ENCODE results near the gene TSEN34. TPM values are rescaled to one million over a fixed set of nuclear protein-coding genes. Genes with fewer than 3 reads are reported as not detected.
"Not testable (repeated sequence)": the region's sequence is repeated elsewhere in the genome, so short reads cannot be mapped to it uniquely, and the experiment has no call there.

The TSEN34 gene
- polyA plus RNA-seq, 1 donor: 39.8 TPM

DNA sequence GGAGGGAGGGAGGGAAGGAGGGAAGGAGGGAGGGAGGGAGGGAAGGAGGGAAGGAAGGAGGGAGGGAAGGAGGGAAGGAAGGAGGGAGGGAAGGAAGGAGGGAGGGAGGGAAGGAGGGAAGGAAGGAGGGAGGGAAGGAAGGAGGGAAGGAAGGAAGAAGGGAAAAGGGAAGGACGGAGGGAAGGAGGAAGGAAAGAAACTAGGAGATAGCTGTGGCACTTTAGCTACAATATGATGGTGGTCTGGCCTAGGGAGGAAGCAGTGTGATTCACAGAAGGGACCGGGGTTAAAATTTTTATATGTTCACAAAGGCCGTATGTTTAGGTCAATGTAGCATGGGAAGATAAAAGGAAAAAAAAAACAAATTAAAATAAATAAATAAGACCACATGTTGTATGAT lies 9.2 kb upstream of the TSEN34 start:
- DNase-seq: not testable (repeated sequence)

GRCh38 chr19:54183431-54183830 lies 7.7 kb upstream of the TSEN34 start:
- no peak for DNase-seq

DNA sequence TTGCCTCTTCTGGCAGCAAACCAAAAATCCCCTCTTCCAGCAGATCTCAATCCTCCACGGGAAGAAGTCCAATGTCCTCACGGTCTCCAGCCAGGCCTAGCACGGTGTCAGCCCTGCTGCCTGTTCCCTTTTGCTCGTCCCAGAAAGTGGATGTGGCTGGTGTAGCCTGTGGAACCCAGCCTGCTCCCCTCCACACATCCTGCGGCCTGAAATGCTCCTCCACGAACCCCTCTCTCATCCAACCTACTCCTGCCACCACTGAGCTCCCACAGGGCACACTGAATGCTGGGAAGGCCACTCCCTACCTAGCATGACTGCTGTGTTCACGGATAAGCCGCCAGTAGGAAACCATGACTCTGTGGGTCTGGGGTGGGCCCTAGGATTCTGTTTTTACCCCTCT lies 4.8 kb upstream of the TSEN34 start:
- no peak for DNase-seq

DNA sequence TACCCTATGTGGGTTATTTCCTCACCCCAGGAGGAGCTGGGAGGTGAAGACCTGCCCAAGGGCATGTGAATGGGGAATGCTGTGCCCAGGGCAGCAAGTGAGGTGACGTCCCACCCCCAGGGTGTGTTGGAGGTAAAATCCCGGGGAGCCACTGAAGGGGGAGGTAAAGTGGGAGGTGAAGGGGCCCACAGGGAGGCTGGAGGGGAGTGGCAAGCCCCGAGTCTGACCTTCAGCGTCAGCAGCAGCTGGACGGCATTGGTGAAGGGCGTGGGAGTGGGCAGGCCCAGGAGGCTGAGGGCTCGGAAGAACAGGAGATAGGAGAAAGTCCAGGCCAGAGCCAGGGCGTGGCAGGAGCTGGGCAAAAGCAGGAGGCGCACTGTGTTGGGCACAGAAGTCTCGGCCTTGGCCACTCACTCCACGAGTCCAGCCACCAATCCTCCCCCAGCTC lies 4.2 kb upstream of the TSEN34 start:
- no peak for DNase-seq

GRCh38 chr19:54188215-54188871 lies 2.8 kb upstream of the TSEN34 start:
- no peak for DNase-seq

GRCh38 chr19:54189145-54189734 lies 1.9 kb upstream of the TSEN34 start, which contains the start of gene MBOAT7:
Gene MBOAT7, minus strand, starts transcription at chr19:54189580. Its CDS starts 1,072 bp downstream, at chr19:54188508.
- no peak for DNase-seq

DNA sequence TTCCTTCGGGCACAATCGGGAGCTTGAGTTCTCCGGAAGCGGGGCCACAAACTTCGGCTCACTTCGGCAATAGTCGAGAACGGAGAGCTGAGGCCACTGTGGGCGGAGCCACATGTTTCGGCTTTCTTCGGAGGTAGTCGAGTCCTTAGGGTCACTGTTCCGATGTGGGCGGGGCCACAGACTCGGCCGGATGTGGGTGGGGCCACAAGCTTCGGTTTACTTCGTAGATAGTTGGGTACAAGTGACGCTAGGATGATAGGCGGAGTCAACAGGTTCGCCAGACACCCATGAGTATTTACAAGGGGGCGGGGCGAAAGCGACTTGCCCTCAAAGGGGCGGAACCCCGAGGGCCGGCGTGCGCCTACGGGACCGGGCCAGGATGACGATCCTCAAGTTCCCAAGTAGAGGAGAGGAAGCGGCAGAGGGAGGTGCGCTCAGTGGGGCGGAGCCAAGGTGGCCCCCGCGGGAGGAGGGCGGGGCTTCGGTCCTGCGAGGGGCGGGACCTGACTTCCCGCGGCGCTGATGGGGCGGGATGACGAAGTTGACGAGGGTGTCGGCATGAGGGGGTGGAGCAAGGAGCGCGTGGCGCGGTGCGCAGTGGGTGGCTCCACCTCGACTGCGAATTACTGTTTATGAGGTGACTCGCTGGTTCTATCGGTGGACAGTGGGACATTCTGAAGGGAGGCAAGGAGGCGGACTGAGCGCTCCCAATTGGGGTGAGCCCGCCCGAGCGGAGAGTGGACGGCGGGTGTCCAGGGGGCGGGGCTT lies 1.2 kb upstream of the TSEN34 start:
- DNase-seq: peak; percentile 100

DNA sequence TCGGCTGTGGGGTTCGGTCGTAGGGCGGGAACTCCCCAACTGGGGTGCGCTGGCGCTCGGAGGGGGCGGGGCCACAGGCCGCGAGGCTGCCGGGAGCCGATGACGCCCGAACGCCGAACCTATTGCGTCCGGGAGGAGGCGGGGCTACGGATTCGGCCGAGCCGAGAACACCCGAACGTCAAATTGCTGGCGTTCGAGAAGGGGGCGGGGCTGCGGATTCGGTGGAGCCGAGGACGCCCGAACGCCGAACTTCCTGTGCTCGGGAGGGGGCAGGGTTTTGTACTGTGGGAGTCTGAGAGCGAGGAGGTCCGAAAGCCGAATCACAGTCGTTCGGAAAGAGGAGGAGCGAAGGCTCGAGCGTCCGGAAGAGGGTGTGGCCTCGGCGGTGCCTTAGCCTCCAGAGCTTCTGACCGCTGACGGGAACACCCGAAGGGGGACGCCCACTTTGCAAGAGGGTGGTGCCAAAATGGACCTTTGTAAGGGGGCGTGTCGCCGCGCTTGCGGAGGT lies 551 bp upstream of the TSEN34 start:
- peak; percentile 99 for DNase-seq

DNA sequence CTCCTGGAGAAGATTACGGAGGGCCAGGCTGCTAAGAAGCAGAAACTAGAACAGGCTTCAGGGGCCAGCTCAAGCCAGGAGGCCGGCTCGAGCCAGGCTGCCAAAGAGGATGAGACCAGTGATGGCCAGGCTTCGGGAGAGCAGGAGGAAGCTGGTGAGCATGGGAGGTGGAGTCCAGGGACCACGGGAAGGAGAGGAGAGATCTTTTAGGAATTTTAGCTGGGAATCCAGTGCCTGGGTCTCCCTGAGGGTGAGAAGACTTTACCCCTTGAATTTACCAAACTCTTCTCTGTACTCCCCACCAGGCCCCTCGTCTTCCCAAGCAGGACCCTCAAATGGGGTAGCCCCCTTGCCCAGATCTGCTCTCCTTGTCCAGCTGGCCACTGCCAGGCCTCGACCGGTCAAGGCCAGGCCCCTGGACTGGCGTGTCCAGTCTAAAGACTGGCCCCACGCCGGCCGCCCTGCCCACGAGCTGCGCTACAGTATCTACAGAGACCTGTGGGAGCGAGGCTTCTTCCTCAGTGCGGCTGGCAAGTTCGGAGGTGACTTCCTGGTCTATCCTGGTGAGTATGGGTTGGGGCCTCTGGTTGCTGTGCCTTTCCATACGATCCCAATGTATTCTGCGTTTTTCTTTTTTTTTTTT lies 824 bp downstream of the TSEN34 start:
- no peak for DNase-seq

- no peak for DNase-seq
Observed at GRCh38 chr19:54193011-54193410, 1.9 kb downstream of the TSEN34 start.

- DNase-seq: not testable (repeated sequence)
Observed at GRCh38 chr19:54194463-54194862, 3.4 kb downstream of the TSEN34 start.

- DNase-seq: no peak
Observed at GRCh38 chr19:54196536-54196935, 5.4 kb downstream of the TSEN34 start.

DNA sequence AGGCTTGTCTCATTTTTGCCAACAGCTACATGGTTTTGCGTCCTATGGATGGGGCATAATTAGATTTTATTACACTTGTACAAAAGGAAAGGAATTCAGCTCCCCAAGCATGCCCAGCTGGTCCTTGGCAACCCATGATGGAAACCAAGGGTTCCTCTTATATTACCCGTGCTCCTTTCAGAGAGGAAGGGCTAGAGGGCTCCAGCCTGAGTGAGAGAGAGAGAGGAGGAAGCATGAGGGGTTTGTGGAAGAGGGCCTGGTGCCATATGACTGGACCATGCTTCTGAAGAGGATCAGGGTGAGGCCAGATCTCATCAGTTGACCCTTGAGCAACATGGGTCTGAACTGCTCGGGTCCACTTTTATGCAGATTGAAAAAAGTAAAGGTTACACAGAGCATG lies 6.0 kb downstream of the TSEN34 start:
- DNase-seq: no peak

DNA sequence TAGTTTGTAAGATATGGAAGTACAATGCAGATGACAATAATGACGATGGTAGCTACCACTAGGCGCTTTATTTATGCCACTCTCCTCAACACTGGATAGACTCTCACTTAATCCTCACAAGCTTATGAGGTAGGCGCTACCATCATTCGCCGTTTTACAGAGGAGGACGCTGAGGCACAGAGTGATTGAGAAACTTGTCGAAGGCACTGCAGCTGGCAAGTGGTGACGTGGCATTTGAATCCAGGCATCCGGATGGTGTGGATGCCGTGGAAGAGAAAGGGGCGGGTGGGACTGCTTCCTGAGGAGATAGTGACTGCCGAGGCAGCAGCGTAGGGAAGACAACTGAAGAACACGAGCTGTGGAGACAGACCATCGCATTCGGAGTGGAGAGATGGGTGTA lies 8.3 kb downstream of the TSEN34 start:
- DNase-seq: no peak

GRCh38 chr19:54201172-54201701 lies 10.1 kb downstream of the TSEN34 start:
- DNase-seq: no peak

DNA sequence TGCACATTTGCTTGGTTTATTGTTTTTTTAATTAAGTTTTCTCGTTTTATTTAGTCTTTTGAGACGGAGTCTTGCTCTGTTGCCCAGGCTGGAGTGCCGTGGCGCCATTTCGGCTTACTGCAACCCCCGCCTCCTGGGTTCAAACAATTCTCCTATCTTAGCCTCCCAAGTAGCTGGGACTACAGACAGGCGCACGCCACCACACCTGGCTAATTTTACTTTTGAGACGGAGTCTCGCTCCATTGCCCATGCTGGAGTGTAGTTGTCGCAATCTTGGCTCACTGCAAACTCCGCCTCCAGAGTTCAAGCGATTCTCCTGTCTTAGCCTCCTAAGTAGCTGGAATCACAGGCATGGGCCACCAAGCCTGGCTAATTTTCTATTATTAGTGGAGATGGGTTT lies 10.9 kb downstream of the TSEN34 start:
- DNase-seq: no peak

- DNase-seq: no peak
Observed at GRCh38 chr19:54203151-54203611, 12.1 kb downstream of the TSEN34 start.

GRCh38 chr19:54204767-54205468 lies 13.8 kb downstream of the TSEN34 start:
- no peak for DNase-seq

GRCh38 chr19:54206030-54206830 lies 15.1 kb downstream of the TSEN34 start:
- DNase-seq: no peak

DNA sequence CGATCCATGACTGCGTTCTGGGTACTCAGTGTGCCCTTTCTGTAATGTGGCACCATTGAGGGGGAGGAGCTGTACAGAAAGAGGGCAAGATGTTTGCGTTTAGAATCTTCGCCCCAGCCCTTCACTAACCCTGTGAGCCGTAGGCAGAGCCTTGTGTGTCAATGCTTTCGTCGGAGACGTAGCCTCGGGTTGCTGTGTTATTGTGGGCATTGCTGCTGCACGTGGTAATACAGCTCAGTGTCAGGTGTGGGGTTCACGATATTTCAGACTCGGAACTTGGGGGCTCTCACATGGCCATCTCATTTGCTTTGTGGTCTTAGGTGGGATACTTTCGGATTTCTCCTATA lies 15.7 kb downstream of the TSEN34 start:
- no peak for DNase-seq

- not testable (repeated sequence) for DNase-seq
Observed at GRCh38 chr19:54207193-54207592, 16.1 kb downstream of the TSEN34 start.

Data from left kidney (tissue), 2 donors.